22Rv1 (cell line): ENCODE data around the gene BZW1.

Source experiments
- H3K27ac ChIP-seq: fragments of 450-650 bp; 2 replicates; pipeline ENCODE4 v1.5.1; 2017
- CTCF ChIP-seq: fragments of 450-650 bp; IDR thresholded peaks from 2 replicates; pipeline ENCODE4 v1.5.1; 2017; ENCODE audit warnings: mild to moderate bottlenecking
- ZFX ChIP-seq: fragments of 450-650 bp; IDR thresholded peaks from 2 replicates; pipeline ENCODE4 v1.6.1; 2017; ENCODE audit warnings: antibody characterized with exemption, borderline replicate concordance

The BZW1 gene

GRCh38 chr2:200864176-200865034, 52.7 kb downstream of the BZW1 start, which contains the start of gene CLK1:
TSS of gene CLK1 (minus strand) at chr2:200864658. CDS start at chr2:200861862, 2,796 bp downstream.
- peak within 1 kb of the TSS; percentile 96 for H3K27ac ChIP-seq
- TF ChIP-seq CTCF = no peak
- TF ChIP-seq ZFX = no peak

GRCh38 chr2:200869014-200869413, 57.3 kb downstream of the BZW1 start:
- no peak for TF ChIP-seq ZFX
- no peak for TF ChIP-seq CTCF
- H3K27ac ChIP-seq = no peak overlapping the region

GRCh38 chr2:200871151-200871550, 59.4 kb downstream of the BZW1 start:
- H3K27ac ChIP-seq = no peak overlapping the region

GRCh38 chr2:200873560-200873959, 61.9 kb downstream of the BZW1 start:
- H3K27ac ChIP-seq = no peak overlapping the region
- TF ChIP-seq ZFX = no peak
- TF ChIP-seq CTCF = no peak

More at GRCh38 chr2:200871151-200871550, 59.4 kb downstream of the BZW1 start:
- TF ChIP-seq ZFX = no peak
- TF ChIP-seq CTCF = no peak
